K562 (cell line): ENCODE results near the gene CNTNAP4. TPM values are rescaled to one million over a fixed set of nuclear protein-coding genes. Genes with fewer than 3 reads are reported as not detected.

Experiments
- ATAC-seq: fragments of 200-7000 bp; cut with Tn5 transposase; 3 replicates; pipeline ENCODE4 v1.9.1; 2020; ENCODE audit warnings: moderate library complexity
- BruUV-seq: library from RNA; stranded (reverse); fragments of 400-500 nt; replicated peaks from 2 replicates; lab custom pipeline; 2021; lab: Mats Ljungman, UMichigan
- CTCF ChIA-PET: fragments of 300-600 bp; formaldehyde crosslinking; extraction: SDS; loops from one replicate; lab custom pipeline; 2021; ENCODE audit warnings: low intra/inter-chr PET ratio; lab: Yijun Ruan, JAX
- POLR2A ChIA-PET: fragments of 300-600, 350-650 bp; sonication (Branson Sonifier 250); formaldehyde crosslinking; extraction: SDS; loops from one replicate; lab custom pipeline; 2021; ENCODE audit warnings: antibody characterized with exemption, inconsistent platforms; lab: Yijun Ruan, JAX
- DNase-seq, 4 experiments: peaks; one replicate each; pipeline versions ENCODE4 v3.0.0 to v3.0.0-alpha.2; 2011 to 2018; ENCODE audit warnings: low spot score in 3 of 4, mixed read lengths in 3 of 4; ENCODE audit errors: extremely low read depth in 1 of 4
- FAIRE-seq: peaks from 2 replicates; lab custom pipeline; 2011; peaks lifted over from hg19 to GRCh38; lab: Jason Lieb, UNC
- H2AFZ ChIP-seq: 2 replicates; pipeline ENCODE4 v1.6.0; 2011; ENCODE audit warnings: low read depth, low read length, control low read depth, inconsistent platforms
- H3K27ac ChIP-seq: fragments of 200-600 bp; 3 replicates; pipeline ENCODE4 v1.8.0; 2011; ENCODE audit warnings: low read depth, mild to moderate bottlenecking, control low read depth, inconsistent platforms, low read length, moderate library complexity, mixed read lengths; ENCODE audit errors: extremely low read depth
- H3K27me3 ChIP-seq, 2 experiments: fragments of 300-600 bp in 1 of 2; 2 replicates in 1 of 2; 3 replicates in 1 of 2; pipeline versions ENCODE4 v1.6.0 to v1.8.0; 2011; ENCODE audit warnings: inconsistent platforms in 2 of 2, low read length in 2 of 2, mild to moderate bottlenecking in 1 of 2, mixed read lengths in 1 of 2, moderate library complexity in 1 of 2; ENCODE audit not compliant: control insufficient read depth in 2 of 2, insufficient read depth in 2 of 2
- H3K36me3 ChIP-seq: fragments of 300-600 bp; 3 replicates; pipeline ENCODE4 v1.8.0; 2011; ENCODE audit warnings: mild to moderate bottlenecking, low read length, inconsistent platforms; ENCODE audit not compliant: control insufficient read depth, insufficient read depth
- H3K4me1 ChIP-seq, 2 experiments: fragments of 200-600 bp in 1 of 2; replicated peaks in 1 of 2; 2 replicates in 1 of 2; 3 replicates in 1 of 2; pipeline versions ENCODE4 v1.5.1 to v1.8.0; 2011; ENCODE audit warnings: inconsistent platforms in 2 of 2, low read length in 2 of 2, mild to moderate bottlenecking in 1 of 2, mixed read lengths in 1 of 2, moderate library complexity in 1 of 2; ENCODE audit not compliant: control insufficient read depth in 2 of 2, insufficient read depth in 2 of 2
- H3K4me2 ChIP-seq: 2 replicates; pipeline ENCODE4 v1.6.1; 2011; ENCODE audit warnings: low read length, control low read depth, inconsistent platforms, mixed read lengths; ENCODE audit not compliant: insufficient read depth
- H3K4me3 ChIP-seq: fragments of 200-600 bp; sonication (generic), shearing (Covaris generic); 2 replicates; pipeline ENCODE4 v1.5.1; 2016; ENCODE audit warnings: control low read depth, inconsistent platforms
- H3K79me2 ChIP-seq: fragments of 200-600 bp; 3 replicates; pipeline ENCODE4 v1.8.0; 2011; ENCODE audit warnings: low read length, inconsistent platforms; ENCODE audit not compliant: control insufficient read depth, insufficient read depth
- H3K9ac ChIP-seq, 2 experiments: 2 replicates each; pipeline versions ENCODE4 v1.6.0 to v1.6.1; 2011; ENCODE audit warnings: low read depth in 2 of 2, low read length in 2 of 2, control low read depth in 1 of 2, inconsistent platforms in 1 of 2, mild to moderate bottlenecking in 1 of 2, mixed read lengths in 1 of 2; ENCODE audit not compliant: insufficient read depth in 1 of 2
- H3K9me1 ChIP-seq: one replicate; pipeline ENCODE4 v1.6.0; 2011; ENCODE audit warnings: inconsistent platforms, mild to moderate bottlenecking, low read length, moderate library complexity; ENCODE audit not compliant: control insufficient read depth, insufficient read depth
- H3K9me3 ChIP-seq: replicated peaks from 2 replicates; pipeline ENCODE4 v1.5.1; 2011; ENCODE audit warnings: low read depth, low read length, inconsistent platforms; ENCODE audit not compliant: control insufficient read depth, insufficient read depth
- H4K20me1 ChIP-seq: replicated peaks from 2 replicates; pipeline ENCODE4 v1.6.1; 2011; ENCODE audit warnings: low read length, inconsistent platforms, mixed read lengths; ENCODE audit not compliant: control insufficient read depth, insufficient read depth
- EP300 ChIP-seq: IDR thresholded peaks from 2 replicates; pipeline ENCODE4 v1.6.1; 2012; ENCODE audit warnings: low read length, improper control_type of control experiment
- FOS ChIP-seq: IDR thresholded peaks from 3 replicates; pipeline ENCODE4 v1.6.1; 2011; ENCODE audit not compliant: insufficient read length; ENCODE audit errors: extremely low read depth
- FOXK1 ChIP-seq: sonication (generic); formaldehyde crosslinking; IDR thresholded peaks from 2 replicates; pipeline ENCODE4 v1.8.0; 2022; ENCODE audit warnings: missing genetic modification reagents, mild to moderate bottlenecking, borderline replicate concordance
- NR2C1 ChIP-seq, 2 experiments: fragments of 450-650 bp; IDR thresholded peaks; 2 replicates each; pipeline ENCODE4 v1.6.1; 2017; ENCODE audit warnings: mild to moderate bottlenecking in 2 of 2, antibody characterized with exemption in 1 of 2, inconsistent platforms in 1 of 2, missing compliant biosample characterization in 1 of 2, missing genetic modification characterization in 1 of 2
- SAP30 ChIP-seq: fragments of 200-600 bp; sonication (generic); IDR thresholded peaks from 2 replicates; pipeline ENCODE4 v1.6.1; 2012; ENCODE audit warnings: borderline replicate concordance, low read depth, mild to moderate bottlenecking, moderate library complexity, low read length, control low read depth, inconsistent platforms; ENCODE audit not compliant: insufficient read depth, poor library complexity, severe bottlenecking
- TBL1XR1 ChIP-seq, 2 experiments: IDR thresholded peaks; 2 replicates each; pipeline ENCODE4 v1.6.1; 2012; ENCODE audit warnings: improper control_type of control experiment in 2 of 2, low read length in 2 of 2, mild to moderate bottlenecking in 1 of 2
- U2AF2 ChIP-seq: fragments of 200-400 bp; formaldehyde crosslinking; optimal IDR thresholded peaks from 2 replicates; pipeline ENCODE3; 2017; ENCODE audit warnings: low read depth, mild to moderate bottlenecking, low read length
- ZBTB33 ChIP-seq: sonication (generic); formaldehyde crosslinking; IDR thresholded peaks from 2 replicates; pipeline ENCODE4 v1.8.1; 2023; ENCODE audit warnings: mild to moderate bottlenecking, missing genetic modification reagents
- ZNF79 ChIP-seq: fragments of 250-450 bp; sonication (Bioruptor Pico); IDR thresholded peaks from 2 replicates; pipeline ENCODE4 v1.4.0; 2020; ENCODE audit warnings: low read depth, mild to moderate bottlenecking, moderate library complexity
- WGBS: fragments of 100-300 bp; shearing (Covaris generic); methylation state at CpG from one replicate; pipeline ENCODE4 v1.1.6; 2016; ENCODE audit warnings: low coverage, mixed read lengths; ENCODE audit not compliant: insufficient coverage; ENCODE audit errors: missing lambda C conversion rate; 5-methylcytosine and 5-hydroxymethylcytosine counted together
- in situ Hi-C: fragments of 300-500 bp; cut with MboI; formaldehyde crosslinking; loops from 4 replicates; pipeline ENCODE4 v1.15.0; 2018; ENCODE audit warnings: inconsistent platforms, mixed read lengths
- intact Hi-C: fragments of 100-400 bp; cut with micrococcal nuclease; formaldehyde crosslinking; loops from 2 replicates; pipeline ENCODE4 v1.14.2; 2022
- polyA plus RNA-seq, 8 experiments: library from polyadenylated mRNA; depleted of rRNA in 4 of 8; stranded (reverse) in 5 of 8; unstranded in 3 of 8; fragments of >200 nt; fragmentation: Nextera tagmentation in 2 of 8; fragmentation: Illumina TruSeq in 1 of 8; extraction: Ambion mirVana in 2 of 8; extraction: Trizol in 1 of 8; gene quantifications; 2 replicates each; pipeline versions ENCODE4 v1.2.1 to v1.2.3, GENCODE V29; 2011 to 2014; ENCODE audit warnings: inconsistent platforms in 1 of 8, missing spikeins in 1 of 8
- total RNA-seq, 7 experiments: library from RNA; depleted of rRNA in 6 of 7; stranded (reverse); fragments of >200 nt in 6 of 7; fragmentation: Illumina TruSeq in 2 of 7; extraction: Trizol in 2 of 7; gene quantifications; 2 replicates each; pipeline versions ENCODE4 v1.2.1 to v1.2.3, GENCODE V29; 2011 to 2021; ENCODE audit warnings: low replicate concordance in 1 of 7
- TF ChIP-seq, protein P1 (sequence below): IDR thresholded peaks from 3 replicates; pipeline ENCODE4 v1.6.1; 2011; ENCODE audit warnings: borderline replicate concordance, mild to moderate bottlenecking, moderate library complexity; ENCODE audit not compliant: insufficient read length; ENCODE audit errors: extremely low read depth
- TF ChIP-seq, protein P2 (sequence below): fragments of 450-650 bp; IDR thresholded peaks from 2 replicates; pipeline ENCODE4 v1.7.0; 2016; ENCODE audit warnings: borderline replicate concordance

Gene CNTNAP4
- total and polyA plus RNA-seq, 9 of the 15 experiments (the other 6 are each of a cell fraction or from before 2014, with no cell fraction given) = not detected

DNA sequence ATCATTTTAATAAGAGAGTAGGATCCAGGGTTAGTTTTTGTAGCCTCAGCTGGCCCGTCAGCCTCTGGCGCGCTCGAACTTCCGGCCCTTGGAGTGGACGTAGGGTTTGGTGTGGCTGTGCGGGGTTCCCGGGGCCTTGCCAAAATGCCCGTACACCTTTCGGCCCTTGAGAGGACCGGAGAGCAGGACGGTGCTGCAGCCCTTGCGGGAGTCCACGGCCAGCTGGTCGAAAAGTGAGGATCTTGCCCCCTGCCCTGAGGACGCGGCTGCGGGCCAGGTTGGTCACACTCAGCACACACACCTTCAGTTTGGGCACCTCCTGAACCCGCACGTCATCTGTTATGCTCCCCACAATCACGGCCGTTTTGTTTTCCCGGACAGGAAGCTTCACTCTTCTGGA lies 42.2 kb upstream of the CNTNAP4 start:
- Histone ChIP-seq H3K27ac (no peak overlapping the region), H3K36me3 (no peaks in the 10 kb centered on the region), H3K4me3 (no peak overlapping the region), H3K79me2 (no peaks in the 10 kb centered on the region), H3K9me1 (no peaks in the 10 kb centered on the region), H3K4me1 (no peaks in the 10 kb centered on the region), H3K27me3 (no peaks in the 10 kb centered on the region), H2AFZ (no peak overlapping the region), H3K4me2 (no peak overlapping the region), H3K9me3 (no peaks in the 10 kb centered on the region), H3K9ac (no peak overlapping the region), H4K20me1 (no peaks in the 10 kb centered on the region)
- POLR2A ChIA-PET = interaction anchor here (0.9 kb wide), 1 partner anchor 40 kb away, joined by 5 read pairs; no protein-coding TSS in a partner anchor
- FAIRE-seq = no peak
- in situ Hi-C loops (no loop called here), intact Hi-C loops (no loop called here)
- ATAC-seq = no peak
- TF ChIP-seq FOXK1 (CRISPR knock-in tag) (no peak), FOS (no peak), U2AF2 (no peak), ZBTB33 (no peak), ZNF79 (CRISPR knock-in tag) (no peak), TBL1XR1 (IDR thresholded peaks at IDR 0.05; ENCODE audit: low read length in 2 of 2) (no peak), EP300 (no peak), SAP30 (no peak), NR2C1 (IDR thresholded peaks at IDR 0.05) (no peak), NR2C1 (tag; IDR thresholded peaks at IDR 0.05) (no peak)
- TF ChIP-seq, protein P1, sequence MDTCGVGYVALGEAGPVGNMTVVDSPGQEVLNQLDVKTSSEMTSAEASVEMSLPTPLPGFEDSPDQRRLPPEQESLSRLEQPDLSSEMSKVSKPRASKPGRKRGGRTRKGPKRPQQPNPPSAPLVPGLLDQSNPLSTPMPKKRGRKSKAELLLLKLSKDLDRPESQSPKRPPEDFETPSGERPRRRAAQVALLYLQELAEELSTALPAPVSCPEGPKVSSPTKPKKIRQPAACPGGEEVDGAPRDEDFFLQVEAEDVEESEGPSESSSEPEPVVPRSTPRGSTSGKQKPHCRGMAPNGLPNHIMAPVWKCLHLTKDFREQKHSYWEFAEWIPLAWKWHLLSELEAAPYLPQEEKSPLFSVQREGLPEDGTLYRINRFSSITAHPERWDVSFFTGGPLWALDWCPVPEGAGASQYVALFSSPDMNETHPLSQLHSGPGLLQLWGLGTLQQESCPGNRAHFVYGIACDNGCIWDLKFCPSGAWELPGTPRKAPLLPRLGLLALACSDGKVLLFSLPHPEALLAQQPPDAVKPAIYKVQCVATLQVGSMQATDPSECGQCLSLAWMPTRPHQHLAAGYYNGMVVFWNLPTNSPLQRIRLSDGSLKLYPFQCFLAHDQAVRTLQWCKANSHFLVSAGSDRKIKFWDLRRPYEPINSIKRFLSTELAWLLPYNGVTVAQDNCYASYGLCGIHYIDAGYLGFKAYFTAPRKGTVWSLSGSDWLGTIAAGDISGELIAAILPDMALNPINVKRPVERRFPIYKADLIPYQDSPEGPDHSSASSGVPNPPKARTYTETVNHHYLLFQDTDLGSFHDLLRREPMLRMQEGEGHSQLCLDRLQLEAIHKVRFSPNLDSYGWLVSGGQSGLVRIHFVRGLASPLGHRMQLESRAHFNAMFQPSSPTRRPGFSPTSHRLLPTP = no peak
- TF ChIP-seq, protein P2, sequence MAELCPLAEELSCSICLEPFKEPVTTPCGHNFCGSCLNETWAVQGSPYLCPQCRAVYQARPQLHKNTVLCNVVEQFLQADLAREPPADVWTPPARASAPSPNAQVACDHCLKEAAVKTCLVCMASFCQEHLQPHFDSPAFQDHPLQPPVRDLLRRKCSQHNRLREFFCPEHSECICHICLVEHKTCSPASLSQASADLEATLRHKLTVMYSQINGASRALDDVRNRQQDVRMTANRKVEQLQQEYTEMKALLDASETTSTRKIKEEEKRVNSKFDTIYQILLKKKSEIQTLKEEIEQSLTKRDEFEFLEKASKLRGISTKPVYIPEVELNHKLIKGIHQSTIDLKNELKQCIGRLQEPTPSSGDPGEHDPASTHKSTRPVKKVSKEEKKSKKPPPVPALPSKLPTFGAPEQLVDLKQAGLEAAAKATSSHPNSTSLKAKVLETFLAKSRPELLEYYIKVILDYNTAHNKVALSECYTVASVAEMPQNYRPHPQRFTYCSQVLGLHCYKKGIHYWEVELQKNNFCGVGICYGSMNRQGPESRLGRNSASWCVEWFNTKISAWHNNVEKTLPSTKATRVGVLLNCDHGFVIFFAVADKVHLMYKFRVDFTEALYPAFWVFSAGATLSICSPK = no peak
- CTCF ChIA-PET = no interaction called here
- no TSS peak for BruUV-seq
- WGBS = 3% methylated on average over 22 of the region's 23 CpGs
- DNase-seq = no peak
